HG02981 (cell line): ENCODE results near the gene NDRG4.

Experiments used
- ATAC-seq: cut with Tn5 transposase; IDR thresholded peaks from one replicate; pipeline ENCODE4 v1.9.1; 2021; ENCODE audit warnings: mild to moderate bottlenecking, moderate library complexity; ENCODE audit not compliant: unreplicated experiment

NDRG4 gene

GRCh38 chr16:58499615-58500351 lies at the start of gene NDRG4:
TSS of gene NDRG4 (plus strand) at chr16:58500143. CDS start at chr16:58500249, 106 bp downstream.
- ATAC-seq, result peak; percentile 45

GRCh38 chr16:58450590-58450989 lies 49.4 kb upstream of the NDRG4 start:
- ATAC-seq, result no peak

- no peak for ATAC-seq
Measured at GRCh38 chr16:58451265-58451689, 48.7 kb upstream of the NDRG4 start.

GRCh38 chr16:58451945-58452401 lies 48.0 kb upstream of the NDRG4 start:
- ATAC-seq, result no peak

GRCh38 chr16:58452640-58453039 lies 47.3 kb upstream of the NDRG4 start:
- ATAC-seq, result no peak

GRCh38 chr16:58454178-58454577 lies 45.8 kb upstream of the NDRG4 start:
- no peak for ATAC-seq

GRCh38 chr16:58454856-58455255 lies 45.1 kb upstream of the NDRG4 start:
- no peak for ATAC-seq

GRCh38 chr16:58455750-58456149 lies 44.2 kb upstream of the NDRG4 start:
- no peak for ATAC-seq

- ATAC-seq, result no peak
Measured at GRCh38 chr16:58456193-58456592, 43.8 kb upstream of the NDRG4 start.

- no peak for ATAC-seq
Measured at GRCh38 chr16:58458606-58459343, 41.2 kb upstream of the NDRG4 start.

- no peak for ATAC-seq
Measured at GRCh38 chr16:58459344-58460218, 40.4 kb upstream of the NDRG4 start.

GRCh38 chr16:58460219-58460610 lies 39.7 kb upstream of the NDRG4 start:
- ATAC-seq, result no peak

- ATAC-seq, result no peak
Measured at GRCh38 chr16:58461056-58461455, 38.9 kb upstream of the NDRG4 start.

GRCh38 chr16:58461640-58462039 lies 38.3 kb upstream of the NDRG4 start:
- no peak for ATAC-seq

GRCh38 chr16:58462089-58462488 lies 37.9 kb upstream of the NDRG4 start:
- ATAC-seq, result no peak

- ATAC-seq, result no peak
Measured at GRCh38 chr16:58462499-58462996, 37.4 kb upstream of the NDRG4 start.

- no peak for ATAC-seq
Measured at GRCh38 chr16:58462997-58463941, 36.7 kb upstream of the NDRG4 start.

GRCh38 chr16:58464047-58464915 lies 35.7 kb upstream of the NDRG4 start:
- ATAC-seq, result no peak
